ENCODE data around the gene VPS51.

The VPS51 gene

DNA sequence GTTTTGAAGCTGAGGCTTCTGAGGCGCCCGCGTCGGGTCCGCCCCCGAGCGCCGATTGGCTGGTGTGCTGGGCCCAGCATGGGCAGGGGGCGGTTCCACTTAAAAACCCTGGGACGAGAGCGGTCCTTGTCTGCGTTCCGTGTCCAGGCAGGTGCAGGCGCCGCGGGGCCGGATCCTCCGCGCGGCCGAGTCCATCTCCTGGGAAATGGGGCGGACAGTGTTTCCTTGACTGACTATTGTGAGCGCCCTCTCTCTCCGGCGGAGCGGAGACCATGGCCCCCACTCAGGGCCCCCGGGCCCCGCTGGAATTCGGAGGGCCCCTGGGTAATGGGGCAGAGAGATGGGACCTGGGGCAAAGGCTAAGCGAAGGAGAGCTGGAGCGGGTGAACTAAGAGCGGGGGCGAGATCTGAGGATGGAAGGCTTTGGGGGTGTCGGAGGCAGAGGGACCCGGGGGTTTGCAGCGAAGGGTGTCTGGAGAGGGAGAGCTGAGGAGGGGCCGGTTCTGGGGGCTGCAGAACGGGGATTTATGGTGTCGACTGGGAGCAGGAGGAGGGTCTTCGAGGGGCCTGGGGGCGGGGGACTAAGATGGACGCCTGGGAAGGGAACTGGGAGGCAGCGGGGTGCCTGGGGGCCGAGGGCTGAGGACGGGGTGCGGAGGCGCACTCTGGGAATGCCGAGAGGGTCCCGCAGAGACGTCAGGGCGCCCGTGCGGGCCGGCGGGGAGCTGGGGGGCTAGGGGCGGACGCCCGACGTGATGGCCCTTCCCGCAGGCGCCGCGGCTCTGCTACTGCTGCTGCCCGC is 15.9 kb downstream of the VPS51 start, which contains the start of gene TM7SF2:
Gene TM7SF2 (plus strand): TSS at position 129 of the 802 bp plus-strand sequence. CDS start 144 bp downstream, at position 273.
- TF ChIP-seq, protein P1, sequence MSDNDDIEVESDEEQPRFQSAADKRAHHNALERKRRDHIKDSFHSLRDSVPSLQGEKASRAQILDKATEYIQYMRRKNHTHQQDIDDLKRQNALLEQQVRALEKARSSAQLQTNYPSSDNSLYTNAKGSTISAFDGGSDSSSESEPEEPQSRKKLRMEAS (IDR thresholded peaks at IDR 0.05; ENCODE audit: low read depth, low read length): no peak
- peak; percentile 91 for TF ChIP-seq POLR2A (IDR thresholded peaks at IDR 0.05; ENCODE audit: extremely low read depth, insufficient read length)
- DNase-seq (ENCODE audit: low read depth): peak; percentile 97
- peak within 1 kb of the TSS; percentile 59 for H3K4me3 ChIP-seq (ENCODE audit: low read depth, low read length)

DNA sequence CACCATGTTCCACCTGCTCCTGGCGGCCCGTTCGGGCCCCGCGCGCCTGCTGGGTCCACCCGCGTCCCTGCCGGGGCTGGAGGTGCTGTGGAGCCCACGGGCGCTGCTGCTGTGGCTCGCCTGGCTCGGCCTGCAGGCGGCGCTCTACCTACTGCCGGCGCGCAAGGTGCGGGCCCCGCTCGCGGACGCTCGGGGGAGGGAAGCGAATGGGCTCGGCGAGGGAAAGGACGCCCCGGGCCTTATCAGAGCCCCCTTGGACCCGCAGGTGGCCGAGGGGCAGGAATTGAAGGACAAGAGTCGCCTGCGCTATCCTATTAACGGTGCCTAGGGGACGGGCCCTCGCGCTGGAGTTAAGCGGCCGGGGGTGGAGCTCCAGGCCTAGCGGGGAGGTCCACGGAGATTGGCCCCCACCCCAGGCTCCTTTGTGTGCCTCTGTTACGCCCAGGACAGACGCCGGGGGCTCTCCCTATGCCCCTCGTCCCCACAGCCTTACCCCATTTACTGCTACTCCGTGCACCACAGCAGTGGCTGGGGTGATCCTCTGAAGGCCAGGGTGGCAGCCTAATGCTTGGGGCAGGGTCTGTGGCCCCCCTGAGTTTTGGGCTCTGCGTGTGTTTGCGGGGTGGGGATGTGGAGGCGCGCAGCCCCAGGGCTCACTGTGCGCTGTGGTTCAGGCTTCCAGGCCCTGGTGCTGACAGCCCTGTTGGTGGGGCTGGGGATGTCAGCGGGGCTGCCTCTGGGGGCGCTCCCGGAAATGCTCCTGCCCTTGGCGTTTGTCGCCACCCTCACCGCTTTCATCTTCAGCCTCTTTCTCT is 16.7 kb downstream of the VPS51 start:
- TF ChIP-seq POLR2A (IDR thresholded peaks at IDR 0.05; ENCODE audit: extremely low read depth, insufficient read length): no peak
- peak; percentile 45; the same call in 1 of the 2 replicates for TF ChIP-seq MYC (IDR thresholded peaks at IDR 0.05; ENCODE audit: low read depth, low read length)
- TF ChIP-seq, protein P1 (IDR thresholded peaks at IDR 0.05; ENCODE audit: low read depth, low read length): peak; percentile 26
- TF ChIP-seq, protein P2, sequence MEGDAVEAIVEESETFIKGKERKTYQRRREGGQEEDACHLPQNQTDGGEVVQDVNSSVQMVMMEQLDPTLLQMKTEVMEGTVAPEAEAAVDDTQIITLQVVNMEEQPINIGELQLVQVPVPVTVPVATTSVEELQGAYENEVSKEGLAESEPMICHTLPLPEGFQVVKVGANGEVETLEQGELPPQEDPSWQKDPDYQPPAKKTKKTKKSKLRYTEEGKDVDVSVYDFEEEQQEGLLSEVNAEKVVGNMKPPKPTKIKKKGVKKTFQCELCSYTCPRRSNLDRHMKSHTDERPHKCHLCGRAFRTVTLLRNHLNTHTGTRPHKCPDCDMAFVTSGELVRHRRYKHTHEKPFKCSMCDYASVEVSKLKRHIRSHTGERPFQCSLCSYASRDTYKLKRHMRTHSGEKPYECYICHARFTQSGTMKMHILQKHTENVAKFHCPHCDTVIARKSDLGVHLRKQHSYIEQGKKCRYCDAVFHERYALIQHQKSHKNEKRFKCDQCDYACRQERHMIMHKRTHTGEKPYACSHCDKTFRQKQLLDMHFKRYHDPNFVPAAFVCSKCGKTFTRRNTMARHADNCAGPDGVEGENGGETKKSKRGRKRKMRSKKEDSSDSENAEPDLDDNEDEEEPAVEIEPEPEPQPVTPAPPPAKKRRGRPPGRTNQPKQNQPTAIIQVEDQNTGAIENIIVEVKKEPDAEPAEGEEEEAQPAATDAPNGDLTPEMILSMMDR (IDR thresholded peaks at IDR 0.05; ENCODE audit: low read depth, low read length): peak; percentile 79
- H3K4me3 ChIP-seq (ENCODE audit: low read depth, low read length): peak overlapping the region; percentile 59
- peak; percentile 74 for DNase-seq (ENCODE audit: low read depth)

DNA sequence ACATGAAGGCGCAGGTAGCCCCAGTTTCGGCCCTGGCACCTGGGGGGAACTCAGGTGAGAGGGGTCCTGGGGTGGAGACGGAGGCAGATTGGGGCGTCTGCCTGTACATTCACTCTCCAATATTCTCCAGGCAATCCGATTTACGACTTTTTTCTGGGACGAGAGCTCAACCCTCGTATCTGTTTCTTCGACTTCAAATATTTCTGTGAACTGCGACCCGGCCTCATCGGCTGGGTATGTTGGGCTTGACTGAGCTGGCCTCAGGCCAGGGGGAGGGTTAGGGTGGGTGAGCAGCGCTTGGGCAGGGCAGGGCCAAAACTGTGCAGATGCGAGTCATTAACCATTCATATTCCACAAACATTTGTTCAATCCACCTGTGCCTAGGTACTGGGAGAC is 17.3 kb downstream of the VPS51 start:
- TF ChIP-seq, protein P1 (IDR thresholded peaks at IDR 0.05; ENCODE audit: low read depth, low read length): no peak
- TF ChIP-seq, protein P2 (IDR thresholded peaks at IDR 0.05; ENCODE audit: low read depth, low read length): no peak
- no peak for TF ChIP-seq MYC (IDR thresholded peaks at IDR 0.05; ENCODE audit: low read depth, low read length)
- TF ChIP-seq POLR2A (IDR thresholded peaks at IDR 0.05; ENCODE audit: extremely low read depth, insufficient read length): no peak
- DNase-seq (ENCODE audit: low read depth): no peak
- H3K4me3 ChIP-seq (ENCODE audit: low read depth, low read length): no peak overlapping the region

DNA sequence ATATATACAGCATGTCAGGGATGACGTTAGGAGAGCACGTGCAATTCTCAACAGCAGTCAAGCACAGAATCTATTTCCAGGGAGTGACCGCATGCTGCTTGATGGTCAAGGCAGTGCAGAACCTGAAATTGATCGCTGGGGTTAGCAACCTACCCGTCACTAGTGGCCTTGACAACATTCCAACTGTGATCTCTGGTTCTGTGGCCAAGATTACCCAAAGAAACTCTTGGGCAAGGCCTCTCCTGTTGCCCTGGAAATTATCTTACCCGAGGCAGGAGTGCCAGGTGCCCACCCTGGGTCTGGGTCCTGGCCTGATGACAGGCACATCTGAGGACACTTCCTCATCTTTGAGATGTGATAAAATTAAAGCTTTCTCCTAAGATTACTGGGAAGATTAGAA is 17.8 kb downstream of the VPS51 start:
- TF ChIP-seq MYC (IDR thresholded peaks at IDR 0.05; ENCODE audit: low read depth, low read length) (no peak), POLR2A (IDR thresholded peaks at IDR 0.05; ENCODE audit: extremely low read depth, insufficient read length) (no peak)
- TF ChIP-seq, protein P1 (IDR thresholded peaks at IDR 0.05; ENCODE audit: low read depth, low read length): no peak
- TF ChIP-seq, protein P2 (IDR thresholded peaks at IDR 0.05; ENCODE audit: low read depth, low read length): no peak
- H3K4me3 ChIP-seq (ENCODE audit: low read depth, low read length): no peak overlapping the region
- DNase-seq (ENCODE audit: low read depth): peak; percentile 7

DNA sequence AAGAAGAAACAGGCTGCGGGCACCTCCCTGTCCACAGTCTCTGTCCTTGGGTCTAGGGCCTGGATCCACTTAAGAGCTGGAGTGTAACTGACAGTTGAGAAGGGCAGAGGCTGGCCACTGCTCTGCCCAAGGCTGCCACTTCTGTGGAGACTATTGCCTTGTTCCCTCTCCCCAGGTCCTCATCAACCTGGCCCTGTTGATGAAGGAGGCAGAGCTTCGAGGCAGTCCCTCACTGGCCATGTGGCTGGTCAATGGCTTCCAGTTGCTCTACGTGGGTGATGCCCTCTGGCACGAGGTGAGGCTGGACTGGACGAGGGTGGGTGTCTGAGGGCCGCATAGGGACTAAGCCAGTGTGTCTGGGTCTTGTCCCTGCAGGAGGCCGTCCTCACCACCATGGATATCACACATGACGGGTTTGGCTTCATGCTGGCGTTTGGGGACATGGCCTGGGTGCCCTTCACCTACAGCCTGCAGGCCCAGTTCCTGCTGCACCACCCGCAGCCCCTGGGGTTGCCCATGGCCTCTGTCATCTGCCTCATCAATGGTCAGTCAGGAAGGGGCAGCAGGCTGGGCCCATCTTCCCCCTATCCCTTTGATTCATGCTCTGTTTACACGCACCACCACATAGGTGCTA is 18.6 kb downstream of the VPS51 start:
- TF ChIP-seq, protein P2 (IDR thresholded peaks at IDR 0.05; ENCODE audit: low read depth, low read length): no peak
- peak; percentile 3 for TF ChIP-seq POLR2A (IDR thresholded peaks at IDR 0.05; ENCODE audit: extremely low read depth, insufficient read length)
- DNase-seq (ENCODE audit: low read depth): peak; percentile 11
- H3K4me3 ChIP-seq (ENCODE audit: low read depth, low read length): no peak overlapping the region

Data from NB4 (cell line).